Suprapubic skin (tissue), 4 donors: ENCODE measurements around the gene CAPZA1. TPM values are rescaled to one million over a fixed set of nuclear protein-coding genes. Genes with fewer than 3 reads are reported as not detected.
"Not testable (repeated sequence)": the region's sequence is repeated elsewhere in the genome, so short reads cannot be mapped to it uniquely, and the experiment has no call there.

Source experiments
- DNase-seq, 2 donors: peaks; one replicate each; pipeline ENCODE4 v3.0.0-alpha.2; 2019; ENCODE audit warnings: low spot score in 2 of 2
- H3K27ac ChIP-seq: fragments of 200-600 bp; sonication (generic); one replicate; pipeline ENCODE4 v1.5.1; 2019
- H3K27me3 ChIP-seq: fragments of 200-600 bp; sonication (generic); one replicate; pipeline ENCODE4 v1.5.1; 2019
- H3K36me3 ChIP-seq: fragments of 200-600 bp; sonication (generic); one replicate; pipeline ENCODE4 v1.5.1; 2019
- H3K4me1 ChIP-seq: fragments of 200-600 bp; sonication (generic); one replicate; pipeline ENCODE4 v1.5.1; 2019
- H3K4me3 ChIP-seq: fragments of 200-600 bp; sonication (generic); one replicate; pipeline ENCODE4 v1.5.1; 2019; ENCODE audit warnings: mild to moderate bottlenecking
- H3K9me3 ChIP-seq: fragments of 200-600 bp; sonication (generic); one replicate; pipeline ENCODE4 v1.5.1; 2019
- EP300 ChIP-seq: sonication (generic); formaldehyde crosslinking; IDR thresholded peaks from one replicate; pipeline ENCODE4 v1.6.1; 2017; ENCODE audit warnings: antibody characterized with exemption
- POLR2A ChIP-seq, 2 donors: fragments of 450-650 bp; IDR thresholded peaks; one replicate each; pipeline ENCODE4 v1.6.1; 2017; ENCODE audit warnings: antibody characterized with exemption in 2 of 2, mild to moderate bottlenecking in 2 of 2, moderate library complexity in 2 of 2
- POLR2AphosphoS5 ChIP-seq, 3 donors: sonication (generic); formaldehyde crosslinking; IDR thresholded peaks; one replicate each; pipeline ENCODE4 v1.6.1; 2017; ENCODE audit warnings: antibody characterized with exemption in 3 of 3
- WGBS: methylation state at CpG from one replicate; pipeline ENCODE4 v1.1.5; 2018; 5-methylcytosine and 5-hydroxymethylcytosine counted together
- total RNA-seq, 4 donors: library from RNA; depleted of rRNA; stranded (reverse); fragments of >200 nt; gene quantifications; one replicate each; pipeline ENCODE4 v1.1.0, GENCODE V29; 2016
- TF ChIP-seq, protein P1 (sequence below), 2 donors: fragments of 200-600 bp in 1 of 2; fragments of 450-650 bp in 1 of 2; sonication (generic) in 1 of 2; IDR thresholded peaks; one replicate each; pipeline ENCODE4 v1.5.1; 2016 to 2019; ENCODE audit warnings: antibody characterized with exemption in 2 of 2, mild to moderate bottlenecking in 1 of 2, moderate library complexity in 1 of 2

Gene CAPZA1
- total RNA-seq, 4 donors from 2014 or later: 134 to 218 (median 200) TPM

DNA sequence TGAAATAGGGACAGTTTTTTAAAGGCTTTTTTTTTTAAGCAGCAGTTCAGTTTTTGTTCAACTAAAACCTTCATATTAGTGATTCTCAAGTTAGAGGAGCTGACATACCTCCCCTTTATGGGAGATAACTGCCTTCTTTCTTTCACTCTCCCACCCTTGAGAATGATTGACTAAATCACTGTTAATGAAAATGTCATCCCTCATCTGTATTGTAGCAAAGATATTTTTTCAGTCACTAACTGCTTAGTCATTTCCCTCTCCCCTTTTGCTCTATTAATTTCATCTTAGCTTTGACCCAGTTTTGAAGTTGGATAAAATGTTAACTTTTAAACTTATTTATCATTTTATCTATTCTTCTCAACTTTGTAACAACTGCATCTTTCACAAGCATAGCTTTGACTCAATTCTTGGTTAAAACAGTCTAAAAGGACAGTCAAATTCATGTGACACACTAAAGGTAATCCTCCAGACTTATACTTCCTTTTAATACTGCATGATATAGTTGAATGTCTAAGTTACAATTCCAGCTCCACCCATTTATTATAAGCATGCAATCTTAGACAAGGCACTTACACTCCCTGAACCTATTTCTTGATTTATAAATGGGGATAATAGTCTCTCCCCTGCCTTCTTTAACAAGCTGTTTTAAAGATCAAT, 17.1 kb downstream of the CAPZA1 start:
- Histone ChIP-seq H3K9me3 (no peaks in the 10 kb centered on the region), H3K27ac (no peak overlapping the region), H3K4me3 (no peak overlapping the region), H3K4me1 (peaks cover 46% of the 10 kb centered on the region), H3K36me3 (no peaks in the 10 kb centered on the region), H3K27me3 (no peaks in the 10 kb centered on the region)
- TF ChIP-seq POLR2AphosphoS5 (IDR thresholded peaks at IDR 0.05) (no peak), POLR2A (IDR thresholded peaks at IDR 0.05) (no peak)
- no peak for DNase-seq

DNA sequence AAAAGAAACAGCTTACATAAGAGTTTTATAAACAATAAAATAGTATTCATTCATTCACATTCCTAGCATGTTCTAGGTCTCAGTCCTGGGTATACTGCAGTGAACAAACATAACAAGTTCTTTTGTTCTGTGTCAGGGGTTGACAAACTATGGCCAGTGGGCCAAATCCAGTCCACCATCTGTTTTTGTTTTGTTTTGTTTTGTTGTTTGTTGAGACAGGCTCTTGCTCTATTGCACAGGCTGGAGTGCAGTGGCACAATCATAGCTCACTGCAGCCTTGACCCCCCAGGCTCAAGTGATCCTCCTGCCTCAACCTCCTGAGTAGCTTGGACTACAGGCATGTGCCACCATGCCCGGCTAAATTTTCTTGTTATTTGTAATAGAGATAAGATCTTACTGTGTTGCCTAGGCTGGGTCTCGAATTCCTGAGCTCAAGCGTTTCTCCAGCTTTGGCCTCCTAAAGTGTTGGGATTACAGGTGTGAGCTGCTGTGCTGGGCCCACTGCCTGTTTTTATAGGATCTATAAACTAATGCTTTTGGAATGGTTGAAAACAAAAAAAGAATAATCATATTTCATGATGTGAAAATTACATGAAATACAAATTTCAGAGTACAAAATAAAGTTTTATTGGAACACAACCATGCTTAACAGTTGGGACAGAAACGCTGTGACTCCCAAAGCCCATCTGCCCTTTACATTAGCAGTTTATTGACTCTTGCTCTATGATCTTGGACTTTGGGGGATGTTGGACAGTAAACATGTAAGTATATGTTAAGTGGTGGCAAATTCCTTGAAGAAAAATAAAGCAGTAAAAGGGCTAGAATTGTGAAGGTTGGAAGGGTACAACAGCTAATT, 17.9 kb downstream of the CAPZA1 start:
- no peaks in the 10 kb centered on the region for H3K9me3 ChIP-seq
- H3K4me1 ChIP-seq: peaks cover 43% of the 10 kb centered on the region
- WGBS: 62% methylated on average over 4 of the region's 4 CpGs
- no peak for DNase-seq
- no peaks in the 10 kb centered on the region for H3K36me3 ChIP-seq
- H3K4me3 ChIP-seq: no peak overlapping the region
- no peak overlapping the region for H3K27ac ChIP-seq
- TF ChIP-seq EP300 (no peak), POLR2A (IDR thresholded peaks at IDR 0.05) (no peak), POLR2AphosphoS5 (IDR thresholded peaks at IDR 0.05) (no peak)
- TF ChIP-seq, protein P1, sequence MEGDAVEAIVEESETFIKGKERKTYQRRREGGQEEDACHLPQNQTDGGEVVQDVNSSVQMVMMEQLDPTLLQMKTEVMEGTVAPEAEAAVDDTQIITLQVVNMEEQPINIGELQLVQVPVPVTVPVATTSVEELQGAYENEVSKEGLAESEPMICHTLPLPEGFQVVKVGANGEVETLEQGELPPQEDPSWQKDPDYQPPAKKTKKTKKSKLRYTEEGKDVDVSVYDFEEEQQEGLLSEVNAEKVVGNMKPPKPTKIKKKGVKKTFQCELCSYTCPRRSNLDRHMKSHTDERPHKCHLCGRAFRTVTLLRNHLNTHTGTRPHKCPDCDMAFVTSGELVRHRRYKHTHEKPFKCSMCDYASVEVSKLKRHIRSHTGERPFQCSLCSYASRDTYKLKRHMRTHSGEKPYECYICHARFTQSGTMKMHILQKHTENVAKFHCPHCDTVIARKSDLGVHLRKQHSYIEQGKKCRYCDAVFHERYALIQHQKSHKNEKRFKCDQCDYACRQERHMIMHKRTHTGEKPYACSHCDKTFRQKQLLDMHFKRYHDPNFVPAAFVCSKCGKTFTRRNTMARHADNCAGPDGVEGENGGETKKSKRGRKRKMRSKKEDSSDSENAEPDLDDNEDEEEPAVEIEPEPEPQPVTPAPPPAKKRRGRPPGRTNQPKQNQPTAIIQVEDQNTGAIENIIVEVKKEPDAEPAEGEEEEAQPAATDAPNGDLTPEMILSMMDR (IDR thresholded peaks at IDR 0.05): no peak
- H3K27me3 ChIP-seq: no peaks in the 10 kb centered on the region

DNA sequence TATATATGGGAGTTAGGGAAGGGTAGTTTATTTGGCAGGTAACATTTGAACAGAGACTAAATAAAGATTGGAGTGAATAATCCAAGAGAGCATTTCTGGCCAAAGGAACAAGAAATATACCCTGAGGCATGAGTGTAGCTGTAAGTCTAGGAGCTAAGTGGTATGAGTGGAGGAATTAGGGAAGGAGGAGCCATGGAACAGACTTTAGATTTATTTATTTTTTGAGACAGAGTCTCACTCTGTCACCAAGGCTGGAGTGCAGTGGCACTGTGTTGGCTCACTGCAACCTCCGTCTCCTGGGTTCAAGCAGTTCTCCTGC, 18.4 kb downstream of the CAPZA1 start:
- H3K27ac ChIP-seq: no peak overlapping the region

DNA sequence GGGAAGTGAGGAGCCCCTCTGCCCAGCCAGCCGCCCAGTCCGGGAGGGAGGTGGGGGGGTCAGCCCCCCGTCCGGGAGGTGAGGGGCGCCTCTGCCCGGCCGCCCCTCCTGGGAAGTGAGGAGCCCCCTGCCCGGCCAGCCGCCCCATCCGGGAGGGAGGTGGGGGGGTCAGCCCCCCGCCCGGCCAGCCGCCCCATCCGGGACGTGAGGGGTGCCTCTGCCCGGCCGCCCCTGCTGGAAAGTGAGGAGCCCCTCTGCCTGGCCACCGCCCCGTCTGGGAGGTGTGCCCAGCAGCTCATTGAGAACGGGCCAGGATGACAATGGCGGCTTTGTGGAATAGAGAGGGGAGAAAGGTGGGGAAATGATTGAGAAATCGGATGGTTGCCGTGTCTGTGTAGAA, 20.8 kb downstream of the CAPZA1 start:
- H3K27ac ChIP-seq, H3K27me3 ChIP-seq, H3K36me3 ChIP-seq, H3K9me3 ChIP-seq, H3K4me3 ChIP-seq, DNase-seq: not testable (repeated sequence)
- H3K4me1 ChIP-seq: peaks cover 34% of the 10 kb centered on the region
- 71% methylated on average over 6 of the region's 23 CpGs for WGBS

More for the DNA sequence above, 18.4 kb downstream of the CAPZA1 start:
- H3K36me3 ChIP-seq: no peaks in the 10 kb centered on the region
- TF ChIP-seq POLR2A (IDR thresholded peaks at IDR 0.05) (no peak), EP300 (no peak), POLR2AphosphoS5 (IDR thresholded peaks at IDR 0.05) (no peak)
- TF ChIP-seq, protein P1 (IDR thresholded peaks at IDR 0.05): no peak
- no peak for DNase-seq
- WGBS: 79% methylated on average over 1 of the region's 1 CpG
- H3K4me3 ChIP-seq: no peak overlapping the region
- H3K27me3 ChIP-seq: no peaks in the 10 kb centered on the region
- H3K4me1 ChIP-seq: peaks cover 39% of the 10 kb centered on the region
- no peaks in the 10 kb centered on the region for H3K9me3 ChIP-seq

DNA sequence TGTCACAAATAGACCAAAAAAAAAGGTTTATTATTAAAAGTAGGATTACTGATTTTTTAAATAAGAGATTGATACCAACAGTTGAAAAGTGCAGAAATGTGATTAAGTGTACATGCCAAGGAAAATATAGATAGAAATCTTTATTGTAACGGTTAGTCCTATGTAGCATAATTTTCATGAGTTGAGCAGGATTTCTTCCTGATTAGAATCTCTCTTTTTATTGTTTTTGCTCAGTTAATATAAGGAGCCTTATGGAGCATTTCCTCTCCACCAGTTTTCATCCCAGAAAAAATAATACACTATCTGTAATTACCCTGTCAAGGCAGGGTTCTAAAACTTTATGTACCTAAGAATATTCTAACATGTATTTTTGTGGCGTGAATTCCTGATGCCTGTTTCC, 23.4 kb downstream of the CAPZA1 start:
- no peaks in the 10 kb centered on the region for H3K27me3 ChIP-seq
- TF ChIP-seq POLR2AphosphoS5 (IDR thresholded peaks at IDR 0.05) (no peak), POLR2A (IDR thresholded peaks at IDR 0.05) (no peak), EP300 (no peak)
- TF ChIP-seq, protein P1 (IDR thresholded peaks at IDR 0.05): no peak
- H3K36me3 ChIP-seq: no peaks in the 10 kb centered on the region
- peaks cover 8% of the 10 kb centered on the region for H3K4me1 ChIP-seq
- 66% methylated on average over 2 of the region's 2 CpGs for WGBS
- DNase-seq: no peak
- H3K4me3 ChIP-seq: no peak overlapping the region
- H3K27ac ChIP-seq: no peak overlapping the region
- H3K9me3 ChIP-seq: no peaks in the 10 kb centered on the region

DNA sequence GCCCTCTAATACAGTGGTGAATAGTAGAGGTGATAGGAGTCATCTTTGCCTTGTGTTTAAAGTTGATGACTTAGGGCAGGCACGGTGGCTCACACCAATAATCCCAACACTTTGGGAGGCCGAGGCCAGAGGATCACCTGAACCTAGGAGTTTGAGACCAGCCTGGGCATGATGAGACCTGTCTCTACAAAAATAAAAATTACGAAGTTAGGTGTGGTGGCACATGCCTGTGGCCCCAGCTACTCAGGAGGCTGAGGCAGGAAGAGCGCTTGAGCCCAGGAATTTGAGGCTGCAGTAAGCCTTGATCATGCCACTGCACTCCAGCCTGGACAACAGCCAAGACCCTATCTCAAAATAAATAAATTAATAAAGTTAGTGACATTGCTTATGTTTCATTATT, 26.6 kb downstream of the CAPZA1 start:
- TF ChIP-seq, protein P1 (IDR thresholded peaks at IDR 0.05): no peak
- TF ChIP-seq POLR2A (IDR thresholded peaks at IDR 0.05) (no peak), EP300 (no peak), POLR2AphosphoS5 (IDR thresholded peaks at IDR 0.05) (no peak)
- Histone ChIP-seq H3K4me1 (no peaks in the 10 kb centered on the region), H3K27me3 (no peaks in the 10 kb centered on the region), H3K27ac (no peak overlapping the region), H3K9me3 (no peaks in the 10 kb centered on the region), H3K4me3 (no peak overlapping the region), H3K36me3 (peaks cover 27% of the 10 kb centered on the region)
- DNase-seq: no peak
- WGBS: 90% methylated on average over 4 of the region's 4 CpGs
